SK-N-SH treated with all-trans-retinoic acid at 6 μM for 48 hours (cell line): ENCODE results near the gene CRELD2.

Source experiments
- ATAC-seq: fragments of 200-7000 bp; cut with Tn5 transposase; 3 replicates; pipeline ENCODE4 v1.9.1; 2020; ENCODE audit warnings: mild to moderate bottlenecking, moderate library complexity
- ARNTL ChIP-seq: fragments of 450-650 bp; formaldehyde crosslinking; IDR thresholded peaks from 2 replicates; pipeline ENCODE4 v1.5.0; 2020; ENCODE audit warnings: low read depth, mild to moderate bottlenecking, moderate library complexity, borderline replicate concordance
- BACH2 ChIP-seq: fragments of 250-450 bp; sonication (Bioruptor Pico); IDR thresholded peaks from 2 replicates; pipeline ENCODE4 v1.9.0; 2021; ENCODE audit warnings: mild to moderate bottlenecking, borderline replicate concordance
- CREB5 ChIP-seq: fragments of 250-450 bp; sonication (Bioruptor Pico); IDR thresholded peaks from 2 replicates; pipeline ENCODE4 v1.5.1; 2020; ENCODE audit warnings: low read depth, mild to moderate bottlenecking, moderate library complexity
- CSDC2 ChIP-seq: fragments of 250-450 bp; sonication (Bioruptor Pico); IDR thresholded peaks from 2 replicates; pipeline ENCODE4 v1.5.0; 2020; ENCODE audit warnings: mild to moderate bottlenecking, moderate library complexity
- ESRRG ChIP-seq: fragments of 250-450 bp; sonication (Bioruptor Pico); IDR thresholded peaks from 2 replicates; pipeline ENCODE4 v1.6.1; 2021; ENCODE audit warnings: mild to moderate bottlenecking
- ISL1 ChIP-seq: fragments of 250-450 bp; sonication (Bioruptor Pico); IDR thresholded peaks from 2 replicates; pipeline ENCODE4 v2.1.2; 2022; ENCODE audit warnings: mild to moderate bottlenecking, moderate library complexity
- OSR1 ChIP-seq: fragments of 250-450 bp; sonication (Bioruptor Pico); IDR thresholded peaks from 2 replicates; pipeline ENCODE4 v1.8.0; 2022; ENCODE audit warnings: moderate library complexity, mild to moderate bottlenecking, inconsistent platforms
- PATZ1 ChIP-seq: fragments of 250-450 bp; sonication (Bioruptor Pico); IDR thresholded peaks from 2 replicates; pipeline ENCODE4 v1.8.0; 2020; ENCODE audit warnings: mild to moderate bottlenecking, moderate library complexity, borderline replicate concordance
- POU6F1 ChIP-seq: fragments of 250-450 bp; sonication (Bioruptor Pico); IDR thresholded peaks from 2 replicates; pipeline ENCODE4 v1.8.0; 2021; ENCODE audit warnings: low read depth, mild to moderate bottlenecking, moderate library complexity, borderline replicate concordance
- PPARA ChIP-seq: fragments of 250-450 bp; sonication (Bioruptor Pico); IDR thresholded peaks from 2 replicates; pipeline ENCODE4 v1.5.0; 2020; ENCODE audit warnings: mild to moderate bottlenecking, borderline replicate concordance
- RARB ChIP-seq: fragments of 250-450 bp; sonication (Bioruptor Pico); IDR thresholded peaks from 2 replicates; pipeline ENCODE4 v1.8.0; 2021; ENCODE audit warnings: mild to moderate bottlenecking, moderate library complexity
- SNAI2 ChIP-seq: fragments of 250-450 bp; sonication (Bioruptor Pico); IDR thresholded peaks from 2 replicates; pipeline ENCODE4 v1.5.0; 2020; ENCODE audit warnings: mild to moderate bottlenecking, moderate library complexity
- TCF4 ChIP-seq: fragments of 250-450 bp; sonication (Bioruptor Pico); IDR thresholded peaks from 2 replicates; pipeline ENCODE4 v1.8.0; 2021; ENCODE audit warnings: mild to moderate bottlenecking, moderate library complexity, borderline replicate concordance
- ZFP3 ChIP-seq: fragments of 250-450 bp; sonication (Bioruptor Pico); IDR thresholded peaks from 2 replicates; pipeline ENCODE4 v1.5.0; 2020; ENCODE audit warnings: mild to moderate bottlenecking, moderate library complexity
- ZNF565 ChIP-seq: fragments of 450-650 bp; formaldehyde crosslinking; conservative IDR thresholded peaks from 2 replicates; pipeline ENCODE4 v1.5.0; 2020; ENCODE audit warnings: low read depth, mild to moderate bottlenecking, moderate library complexity
- ZNF8 ChIP-seq: fragments of 450-650 bp; formaldehyde crosslinking; IDR thresholded peaks from 2 replicates; pipeline ENCODE4 v1.5.0; 2020; ENCODE audit warnings: mild to moderate bottlenecking, moderate library complexity

The CRELD2 gene

GRCh38 chr22:49884503-49885260, 33.8 kb upstream of the CRELD2 start:
- ATAC-seq: no peak
- TF ChIP-seq POU6F1 (CRISPR knock-in tag) (no peak), ESRRG (CRISPR knock-in tag) (no peak), BACH2 (CRISPR knock-in tag) (no peak), PPARA (no peak), ZNF565 (CRISPR knock-in tag) (no peak), ARNTL (CRISPR knock-in tag) (no peak), ISL1 (CRISPR knock-in tag) (no peak)

GRCh38 chr22:49885281-49885680, 33.2 kb upstream of the CRELD2 start:
- no peak for ATAC-seq
- no peak for TF ChIP-seq ZNF8 (CRISPR knock-in tag)
- TF ChIP-seq PATZ1: no peak
- no peak for TF ChIP-seq ARNTL (CRISPR knock-in tag)
- no peak for TF ChIP-seq TCF4 (CRISPR knock-in tag)
- no peak for TF ChIP-seq RARB (CRISPR knock-in tag)
- no peak for TF ChIP-seq OSR1 (CRISPR knock-in tag)
- TF ChIP-seq CSDC2 (CRISPR knock-in tag): no peak

- TF ChIP-seq CSDC2 (CRISPR knock-in tag) (no peak), PPARA (no peak), ZNF8 (CRISPR knock-in tag) (no peak), POU6F1 (CRISPR knock-in tag) (no peak), CREB5 (CRISPR knock-in tag) (no peak), RARB (CRISPR knock-in tag) (no peak), ARNTL (CRISPR knock-in tag) (no peak), ZFP3 (CRISPR knock-in tag) (no peak), OSR1 (CRISPR knock-in tag) (no peak), BACH2 (CRISPR knock-in tag) (no peak), SNAI2 (CRISPR knock-in tag) (no peak)
- ATAC-seq: no peak
These were observed 32.6 kb upstream of the CRELD2 start for GRCh38 chr22:49885881-49886280.

GRCh38 chr22:49886346-49887063, 31.9 kb upstream of the CRELD2 start:
- ATAC-seq: no peak
- TF ChIP-seq SNAI2 (CRISPR knock-in tag): no peak
- TF ChIP-seq POU6F1 (CRISPR knock-in tag): no peak
- no peak for TF ChIP-seq ZNF565 (CRISPR knock-in tag)
- no peak for TF ChIP-seq CREB5 (CRISPR knock-in tag)
- no peak for TF ChIP-seq OSR1 (CRISPR knock-in tag)
- TF ChIP-seq ISL1 (CRISPR knock-in tag): no peak
- no peak for TF ChIP-seq ZNF8 (CRISPR knock-in tag)
- TF ChIP-seq, all 23 proteins: peak for 0
